ENCODE measurements around the gene SPTLC2.
A peak's percentile ranks its signal among the peaks of the same experiment; 100 is the strongest.

The SPTLC2 gene

GRCh38 chr14:77467801-77468200 is 148.6 kb downstream of the SPTLC2 start:
- no peak for DNase-seq (ENCODE audit: low read depth)

- peak; percentile 46 for DNase-seq (ENCODE audit: low read depth)
Measured at GRCh38 chr14:77459072-77459723, 157.2 kb downstream of the SPTLC2 start.

- no peak for DNase-seq (ENCODE audit: low read depth)
Measured at GRCh38 chr14:77458249-77458950, 158.0 kb downstream of the SPTLC2 start.

GRCh38 chr14:77457522-77458248 is 158.8 kb downstream of the SPTLC2 start, which contains the start of the genes AHSA1 and VIPAS39:
Gene AHSA1 (plus strand): TSS chr14:77458093. CDS start chr14:77458190, 97 bp downstream.
Gene VIPAS39 (minus strand): TSS chr14:77457601. CDS start chr14:77454102, 3,499 bp downstream.
- DNase-seq (ENCODE audit: low read depth), result peak; percentile 93

GRCh38 chr14:77457115-77457521 is 159.3 kb downstream of the SPTLC2 start:
- no peak for DNase-seq (ENCODE audit: low read depth)
